ENCODE results near the gene RHBDD1.

RHBDD1 gene, protein sequence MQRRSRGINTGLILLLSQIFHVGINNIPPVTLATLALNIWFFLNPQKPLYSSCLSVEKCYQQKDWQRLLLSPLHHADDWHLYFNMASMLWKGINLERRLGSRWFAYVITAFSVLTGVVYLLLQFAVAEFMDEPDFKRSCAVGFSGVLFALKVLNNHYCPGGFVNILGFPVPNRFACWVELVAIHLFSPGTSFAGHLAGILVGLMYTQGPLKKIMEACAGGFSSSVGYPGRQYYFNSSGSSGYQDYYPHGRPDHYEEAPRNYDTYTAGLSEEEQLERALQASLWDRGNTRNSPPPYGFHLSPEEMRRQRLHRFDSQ

GRCh38 chr2:226835796-226836547, at the start of gene RHBDD1:
Gene RHBDD1 (plus strand): TSS chr2:226836054. CDS start chr2:226864694, 28,640 bp downstream.
- peak; percentile 97 for DNase-seq

DNA sequence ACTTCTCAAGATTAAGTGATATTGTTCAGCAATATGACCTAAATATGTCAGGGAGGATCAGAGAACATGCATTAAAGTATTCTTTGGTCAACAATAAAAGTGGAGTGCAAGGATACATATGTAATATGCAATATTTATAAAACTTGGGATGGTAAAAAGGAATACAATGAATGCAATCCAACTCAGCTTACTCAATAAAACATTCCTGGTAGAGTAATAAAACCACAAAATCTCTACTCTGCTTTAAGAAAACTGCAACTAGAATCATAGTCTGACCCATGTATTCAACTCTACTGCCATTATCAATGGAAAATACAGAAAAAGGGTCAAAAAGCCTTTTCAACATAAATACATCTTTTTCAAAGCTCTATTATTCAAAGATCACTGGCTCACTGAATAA, 47.8 kb upstream of the RHBDD1 start:
- no peak for DNase-seq

- no peak for DNase-seq
Observed at GRCh38 chr2:226788881-226789490, 46.9 kb upstream of the RHBDD1 start.

- DNase-seq = no peak
Observed at GRCh38 chr2:226790011-226790410, 45.8 kb upstream of the RHBDD1 start.

DNA sequence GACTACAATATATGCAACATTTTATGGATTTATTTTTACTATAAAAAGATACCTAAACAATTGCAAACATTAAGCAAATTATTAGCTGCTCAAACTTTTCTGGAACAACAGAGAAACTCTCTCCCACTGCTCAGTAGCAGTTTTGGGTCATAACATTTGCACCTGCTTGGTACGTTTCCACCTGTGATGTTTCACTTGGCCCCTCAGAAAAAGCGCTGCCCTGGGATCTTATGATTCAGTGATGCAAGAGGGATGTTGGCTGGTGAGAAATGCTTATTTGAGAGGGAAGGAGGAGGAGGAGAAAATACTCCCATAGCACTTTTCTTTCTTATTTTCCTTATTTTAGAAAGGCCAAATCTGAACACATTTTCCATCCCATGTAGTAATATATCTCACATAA, 45.4 kb upstream of the RHBDD1 start:
- no peak for DNase-seq

GRCh38 chr2:226791056-226791486, 44.8 kb upstream of the RHBDD1 start:
- peak; percentile 71 for DNase-seq

DNA sequence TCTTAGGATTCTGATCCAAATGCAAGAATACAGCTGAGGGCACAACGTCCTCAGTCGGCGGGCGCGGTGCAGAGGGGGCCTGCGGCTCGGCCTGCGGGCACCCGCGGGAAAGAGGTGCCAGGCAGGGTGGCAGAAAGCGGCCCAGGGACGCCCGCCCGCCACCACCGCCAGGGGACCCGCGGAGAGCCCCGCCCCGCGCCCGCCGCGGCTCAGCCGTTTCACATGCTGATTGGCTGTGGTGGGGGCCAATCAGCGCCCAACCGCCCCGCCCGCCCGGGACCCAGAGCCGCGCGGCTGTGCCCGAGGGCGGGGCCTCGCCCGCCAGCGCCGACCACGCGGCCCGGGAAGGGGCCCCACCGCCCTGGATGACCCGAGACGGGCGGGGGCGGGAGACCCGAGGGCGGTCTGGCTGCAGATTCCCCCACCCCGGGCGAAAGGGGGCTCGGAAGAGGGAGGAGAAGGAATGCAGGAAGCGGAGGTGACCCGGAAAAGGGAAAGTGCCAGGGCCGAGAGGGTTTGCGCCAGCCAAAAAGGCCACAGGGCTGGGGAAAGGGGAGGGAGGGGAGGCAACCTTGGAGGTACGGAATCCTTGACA, 44.3 kb upstream of the RHBDD1 start:
- DNase-seq = peak; percentile 79

DNA sequence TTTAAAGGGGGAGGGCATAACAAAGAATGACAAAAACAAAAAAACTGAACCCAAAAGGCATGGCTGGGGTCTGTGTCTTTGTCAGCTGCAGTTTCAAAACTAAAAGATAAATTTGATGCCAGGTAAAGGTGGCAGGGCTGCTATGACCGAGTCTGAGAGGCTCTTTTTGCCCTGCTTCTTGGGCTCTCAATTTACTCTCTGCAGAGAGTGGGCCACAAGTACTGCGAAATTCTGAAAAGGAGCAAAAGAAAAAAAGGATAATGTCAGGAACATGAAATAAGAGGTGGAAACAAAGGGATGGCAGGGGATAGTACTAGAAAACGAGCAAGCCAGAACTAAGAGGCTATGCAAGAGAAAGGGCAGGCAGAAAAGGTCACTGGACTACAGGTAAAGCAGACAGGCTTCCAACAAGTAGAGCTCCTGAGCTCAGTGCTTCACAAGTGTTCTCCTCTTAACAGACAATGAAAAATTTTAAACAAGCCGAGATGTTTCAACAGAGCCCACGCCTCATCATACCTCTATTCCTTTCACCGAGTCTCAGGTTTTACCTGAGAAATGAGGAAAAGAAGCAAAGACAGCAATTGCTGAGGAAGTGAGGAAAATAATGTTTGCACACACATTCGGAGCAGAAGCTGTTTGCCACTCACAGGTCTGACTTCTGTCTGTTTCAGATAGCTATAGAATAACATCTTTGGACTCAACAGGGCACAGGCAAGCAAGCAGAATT, 43.5 kb upstream of the RHBDD1 start:
- no peak for DNase-seq

DNA sequence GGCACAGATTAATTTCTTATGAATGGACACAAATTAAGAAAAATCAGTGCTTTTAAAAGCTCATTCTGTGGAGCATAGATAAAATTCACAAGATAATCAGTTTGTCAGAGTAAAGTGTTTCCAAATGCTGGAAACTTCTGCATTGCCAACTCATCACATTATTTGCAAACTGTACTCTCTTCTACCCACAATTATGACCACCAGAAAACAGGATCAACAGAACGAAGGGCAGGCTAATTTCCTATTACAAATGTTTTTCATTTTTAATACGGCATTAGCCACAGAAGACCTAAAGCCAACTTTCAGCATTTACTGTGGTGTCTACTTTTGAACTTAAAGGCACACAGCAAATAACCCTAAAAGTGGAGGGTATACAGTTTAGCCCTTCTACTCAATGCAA, 42.2 kb upstream of the RHBDD1 start:
- DNase-seq = no peak

- no peak for DNase-seq
Observed at GRCh38 chr2:226794196-226794661, 41.6 kb upstream of the RHBDD1 start.

DNA sequence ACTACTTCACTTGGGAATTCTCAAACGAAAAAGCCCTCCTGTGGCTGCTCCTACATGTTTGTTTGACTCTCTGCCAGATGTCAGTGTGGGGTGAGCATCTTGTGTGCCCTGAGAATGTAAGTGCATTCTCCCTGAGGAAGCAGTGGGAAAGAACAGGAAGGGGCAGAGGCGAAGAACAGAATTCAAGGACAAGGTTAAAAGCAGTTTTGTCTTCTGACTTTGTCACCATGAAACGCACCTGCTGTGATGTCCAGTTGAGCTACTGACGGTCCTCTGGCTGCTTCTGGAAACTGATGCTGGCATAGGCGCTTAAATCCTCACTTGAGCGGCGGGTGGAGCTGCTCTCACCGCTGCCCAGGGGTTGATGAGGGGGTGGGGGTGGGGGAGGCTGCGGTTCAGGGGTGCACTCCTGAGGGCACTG, 41.1 kb upstream of the RHBDD1 start:
- DNase-seq = no peak

GRCh38 chr2:226795281-226796011, 40.4 kb upstream of the RHBDD1 start:
- DNase-seq = no peak

GRCh38 chr2:226796012-226796839, 39.6 kb upstream of the RHBDD1 start:
- DNase-seq = no peak

DNA sequence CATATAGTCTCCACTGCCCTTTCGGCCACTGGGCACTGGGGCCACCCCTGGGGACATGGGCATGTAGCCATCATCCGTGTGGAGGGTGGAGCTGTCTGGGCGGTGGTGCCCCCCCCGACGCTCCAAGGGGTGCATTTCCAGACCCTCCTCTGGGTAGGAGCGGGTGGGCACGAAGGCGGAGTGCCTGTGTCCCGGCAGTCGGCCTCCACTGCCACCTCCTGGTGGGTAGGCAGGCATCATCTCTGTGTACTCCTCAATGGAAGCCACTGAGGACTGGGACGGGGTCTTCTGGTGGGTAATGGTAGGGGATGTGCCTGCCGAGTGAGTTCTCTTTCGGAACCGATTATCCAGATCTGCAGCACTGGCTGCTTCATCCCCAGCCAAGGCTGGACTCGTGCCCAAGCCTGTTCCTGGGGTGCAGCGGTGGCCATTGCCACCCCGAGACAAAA, 39.0 kb upstream of the RHBDD1 start:
- no peak for DNase-seq

GRCh38 chr2:226797289-226797988, 38.4 kb upstream of the RHBDD1 start:
- no peak for DNase-seq

DNA sequence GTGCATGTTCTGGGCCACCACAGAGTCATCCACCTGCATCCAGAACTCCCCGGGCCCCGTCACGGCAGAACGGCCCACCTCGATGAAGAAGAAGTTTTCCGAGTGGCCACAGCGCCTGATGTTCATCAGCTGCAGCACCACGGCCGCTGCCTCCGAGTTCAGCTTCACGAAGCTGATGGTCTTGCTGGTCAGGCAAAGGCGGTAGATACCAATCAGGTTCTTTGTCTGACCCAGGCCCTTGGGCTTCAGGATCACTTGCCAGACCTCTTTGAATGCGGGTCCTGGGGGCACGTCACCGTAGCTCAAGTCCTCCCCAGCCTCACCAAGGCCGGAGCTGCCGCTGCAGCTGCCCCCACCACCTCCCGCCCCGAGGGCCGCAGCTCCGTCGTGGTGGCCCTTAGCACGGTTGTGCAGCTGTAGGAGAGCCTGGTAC, 37.8 kb upstream of the RHBDD1 start:
- no peak for DNase-seq

DNA sequence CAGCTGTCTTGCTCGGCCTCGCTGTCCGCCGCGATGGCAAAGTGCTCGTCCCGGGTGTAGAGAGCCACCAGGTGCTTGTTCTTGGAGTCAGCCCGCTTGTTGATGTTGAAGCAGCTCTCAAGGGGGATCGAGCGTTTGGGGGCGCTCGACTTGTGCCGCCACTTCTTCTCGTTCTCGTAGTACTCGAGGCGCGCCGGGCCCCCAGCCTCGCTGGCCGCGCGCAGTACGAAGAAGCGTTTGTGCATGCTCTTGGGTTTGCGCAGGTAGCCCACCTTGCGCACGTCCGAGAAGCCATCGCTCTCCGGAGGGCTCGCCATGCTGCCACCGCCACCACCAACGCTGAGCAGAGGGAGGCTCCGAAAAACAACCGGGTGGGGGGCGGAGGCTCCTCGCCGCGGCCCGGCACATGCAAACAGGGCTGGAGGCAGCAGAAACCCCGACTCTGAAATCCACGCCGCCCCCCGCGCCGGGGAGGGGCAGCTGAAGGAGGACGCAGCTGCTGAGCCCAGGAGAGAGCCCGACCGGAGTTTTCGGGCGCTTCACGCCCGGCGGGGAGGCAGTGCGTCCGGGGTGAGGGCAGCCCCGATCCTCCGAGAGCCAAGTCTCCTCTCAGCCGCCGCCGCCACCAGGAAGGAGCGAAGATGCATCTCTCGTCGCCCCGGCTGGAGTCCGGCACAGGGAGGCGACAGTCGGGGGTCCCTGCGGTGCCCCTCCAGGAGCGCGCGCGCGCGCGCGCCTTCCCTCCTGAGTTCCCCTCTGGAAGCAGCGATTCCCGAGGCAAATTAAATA, 37.2 kb upstream of the RHBDD1 start:
- no peak for DNase-seq

- DNase-seq = peak; percentile 59
Observed at GRCh38 chr2:226799211-226799975, 36.5 kb upstream of the RHBDD1 start, which contains the start of gene IRS1. Gene IRS1 (minus strand): TSS chr2:226799820. CDS start chr2:226798738, 1,082 bp downstream.
